ENCODE measurements around the gene SLC12A1.
"Not testable (repeated sequence)": the region's sequence is repeated elsewhere in the genome, so short reads cannot be mapped to it uniquely, and the experiment has no call there.

The SLC12A1 gene

GRCh38 chr15:48309740-48310139 is 103.6 kb downstream of the SLC12A1 start:
- no peak for DNase-seq

DNA sequence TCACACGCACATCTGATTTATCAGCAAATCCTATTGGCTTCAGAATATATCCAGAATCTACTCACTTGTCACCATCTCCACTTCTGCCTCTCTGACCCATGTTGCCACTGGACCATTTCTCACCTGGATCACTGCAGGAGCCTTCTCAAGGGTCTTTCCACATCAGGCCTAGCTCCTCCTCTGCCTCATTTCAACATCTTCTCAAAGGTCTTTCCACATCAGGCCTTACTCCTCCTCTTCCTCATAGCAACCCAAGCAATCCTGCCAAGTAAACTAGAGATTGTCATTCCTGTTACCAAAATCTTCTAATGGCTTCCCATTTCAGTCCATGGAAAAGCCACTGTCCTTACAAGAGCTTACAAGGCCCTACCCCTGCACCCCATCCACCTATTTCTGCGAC is 107.1 kb downstream of the SLC12A1 start:
- DNase-seq: no peak

- DNase-seq: no peak
These were observed 108.9 kb downstream of the SLC12A1 start for GRCh38 chr15:48315041-48315440.

GRCh38 chr15:48317221-48317620 is 111.1 kb downstream of the SLC12A1 start:
- no peak for DNase-seq

- no peak for DNase-seq
These were observed 112.0 kb downstream of the SLC12A1 start for GRCh38 chr15:48318131-48318530.

GRCh38 chr15:48323294-48323693 is 117.2 kb downstream of the SLC12A1 start:
- no peak for DNase-seq

DNA sequence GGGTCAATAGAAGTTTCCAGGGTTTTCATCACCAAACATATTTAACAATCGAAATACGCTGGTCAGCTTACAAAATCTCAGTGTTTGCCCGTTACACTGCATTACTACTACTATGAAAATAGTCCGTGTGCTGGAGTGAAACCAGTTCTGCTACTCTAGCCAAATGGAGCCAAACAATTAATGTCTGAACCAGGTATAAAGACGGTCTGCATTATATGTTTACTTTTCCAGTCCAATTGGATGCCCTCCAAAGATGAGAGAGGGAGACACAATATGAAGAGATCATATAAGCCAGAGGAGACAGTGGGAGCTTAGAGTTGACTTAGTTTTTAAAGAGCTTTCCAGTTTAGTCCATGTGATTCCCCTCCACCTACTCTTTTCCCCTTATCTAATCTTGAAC is 118.8 kb downstream of the SLC12A1 start:
- DNase-seq: no peak

DNA sequence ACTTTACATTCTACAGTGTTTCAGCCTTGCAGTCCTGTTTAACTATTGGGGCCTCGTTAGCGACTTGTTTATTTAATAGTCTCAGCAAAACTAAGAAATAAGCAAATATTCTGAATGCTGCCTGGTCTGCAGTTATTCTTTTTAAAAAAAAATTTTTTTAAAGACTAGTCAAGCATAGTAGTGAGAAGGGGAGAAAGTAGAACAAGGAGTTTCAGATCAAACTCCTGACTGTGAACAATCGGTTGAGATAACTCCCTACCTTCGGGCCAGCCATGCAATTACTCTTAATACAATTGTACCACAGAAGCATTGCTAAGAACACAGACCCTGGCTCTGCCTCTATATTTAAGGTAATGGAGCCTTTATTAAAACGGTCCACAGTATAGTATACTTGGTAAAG is 119.3 kb downstream of the SLC12A1 start:
- no peak for DNase-seq

DNA sequence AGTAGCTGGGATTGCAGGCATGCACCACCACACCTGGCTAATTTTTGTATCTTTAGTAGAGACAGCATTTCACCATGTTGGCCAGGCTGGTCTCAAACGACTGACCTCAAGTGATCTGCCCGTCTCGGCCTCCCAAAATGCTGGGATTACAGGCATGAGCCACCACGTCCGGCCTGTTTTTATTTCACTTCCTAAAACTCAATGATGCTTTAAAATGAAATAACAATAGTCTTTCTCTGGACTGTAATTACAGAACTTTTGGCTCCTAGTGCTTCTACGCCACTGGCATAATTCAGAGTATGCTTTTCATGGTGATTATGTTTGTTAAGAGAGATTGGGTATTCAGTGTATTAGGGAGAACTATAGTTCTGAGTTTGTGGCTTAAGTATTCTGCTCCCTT is 120.1 kb downstream of the SLC12A1 start:
- DNase-seq: not testable (repeated sequence)

GRCh38 chr15:48330105-48330785 is 124.1 kb downstream of the SLC12A1 start:
- DNase-seq: peak; percentile 9

DNA sequence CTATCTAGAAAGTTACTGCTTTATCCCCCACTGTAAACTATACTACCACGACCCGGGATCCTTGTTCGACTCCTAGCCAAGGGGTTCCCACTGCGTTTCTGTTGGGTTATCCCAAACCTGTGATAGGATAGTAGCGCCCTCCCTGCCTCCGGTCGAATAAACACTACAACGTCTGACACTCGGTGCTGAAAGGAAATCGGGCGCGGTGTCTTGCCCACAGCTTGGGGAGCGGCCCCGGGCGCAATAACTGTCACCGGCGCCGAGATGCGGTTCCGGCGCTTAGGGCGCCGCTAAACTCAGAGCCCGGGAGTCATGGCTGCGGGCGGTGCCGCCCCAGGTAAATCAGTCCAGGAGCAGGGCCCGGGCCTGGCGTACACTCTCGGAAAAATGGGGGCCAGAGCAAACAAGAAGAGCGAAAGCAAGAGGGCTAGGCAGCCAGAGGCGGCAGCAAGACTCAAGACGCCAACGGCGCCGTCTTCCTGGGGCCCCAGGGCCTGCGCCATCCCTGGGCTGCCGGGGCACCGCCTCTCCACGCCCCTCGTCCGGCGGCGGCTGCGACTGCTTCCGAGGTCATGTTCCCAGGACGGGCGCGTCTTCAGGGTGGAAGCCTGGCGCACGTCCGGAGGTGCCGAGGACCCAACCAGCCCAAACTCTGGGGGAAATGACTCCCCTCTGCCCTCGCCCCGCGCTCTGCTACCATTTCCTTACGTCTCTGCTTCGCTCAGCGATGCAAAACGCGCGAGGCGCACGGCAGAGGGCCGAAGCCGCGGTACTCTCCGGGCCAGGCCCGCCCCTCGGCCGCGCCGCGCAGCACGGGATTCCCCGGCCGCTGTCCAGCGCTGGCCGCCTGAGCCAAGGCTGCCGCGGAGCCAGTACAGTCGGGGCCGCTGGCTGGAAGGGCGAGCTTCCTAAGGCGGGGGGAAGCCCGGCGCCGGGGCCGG is 125.0 kb downstream of the SLC12A1 start, which contains the start of gene DUT:
DUT (plus strand) TSS at position 575 of the 941 bp plus-strand sequence; CDS start at position 662, 87 bp downstream.
- DNase-seq: peak; percentile 80

GRCh38 chr15:48331796-48332641 is 125.9 kb downstream of the SLC12A1 start:
- DNase-seq: peak; percentile 68

DNA sequence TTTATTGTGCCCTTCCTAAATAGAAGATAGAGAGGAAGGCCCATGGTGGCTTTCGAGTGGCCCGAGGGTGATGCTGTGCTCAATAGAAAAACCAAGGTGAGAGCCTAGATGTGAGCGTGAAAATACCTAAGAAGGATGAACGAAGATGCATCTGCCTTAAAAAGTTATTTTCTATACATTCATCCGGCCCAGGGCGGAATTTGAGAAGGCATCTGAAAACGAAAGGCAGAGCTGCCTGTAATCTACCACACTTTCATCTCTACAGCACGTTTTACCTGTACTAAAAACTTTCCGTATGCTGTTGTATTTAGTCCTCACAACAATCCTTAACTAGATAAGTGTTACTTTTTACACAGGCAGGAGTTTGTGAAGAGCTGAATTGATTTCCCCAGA is 126.5 kb downstream of the SLC12A1 start:
- no peak for DNase-seq

- no peak for DNase-seq
These were observed 127.4 kb downstream of the SLC12A1 start for GRCh38 chr15:48333540-48333939.

- DNase-seq: no peak
These were observed 128.2 kb downstream of the SLC12A1 start for GRCh38 chr15:48334260-48334659.

GRCh38 chr15:48336940-48337339 is 130.8 kb downstream of the SLC12A1 start:
- peak; percentile 13 for DNase-seq

DNA sequence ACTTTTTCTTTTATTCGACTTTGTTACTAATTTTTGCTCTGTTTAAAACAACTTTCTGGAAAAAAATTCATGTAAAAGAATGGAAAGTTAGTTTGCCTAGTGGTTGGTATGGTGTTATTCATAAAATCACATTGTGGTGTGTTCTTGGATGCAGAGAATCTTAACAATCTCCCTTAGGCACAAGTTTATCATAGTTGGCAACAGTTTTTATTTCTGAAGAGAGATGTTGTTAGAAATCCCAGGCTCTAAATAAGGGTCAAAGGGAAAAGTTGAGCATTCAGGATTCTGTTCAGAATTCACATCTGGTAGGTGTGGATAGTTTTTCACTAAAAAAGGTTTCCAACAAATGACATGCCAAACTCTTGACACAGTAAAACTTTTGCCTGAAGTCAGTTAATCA is 131.5 kb downstream of the SLC12A1 start:
- no peak for DNase-seq

DNA sequence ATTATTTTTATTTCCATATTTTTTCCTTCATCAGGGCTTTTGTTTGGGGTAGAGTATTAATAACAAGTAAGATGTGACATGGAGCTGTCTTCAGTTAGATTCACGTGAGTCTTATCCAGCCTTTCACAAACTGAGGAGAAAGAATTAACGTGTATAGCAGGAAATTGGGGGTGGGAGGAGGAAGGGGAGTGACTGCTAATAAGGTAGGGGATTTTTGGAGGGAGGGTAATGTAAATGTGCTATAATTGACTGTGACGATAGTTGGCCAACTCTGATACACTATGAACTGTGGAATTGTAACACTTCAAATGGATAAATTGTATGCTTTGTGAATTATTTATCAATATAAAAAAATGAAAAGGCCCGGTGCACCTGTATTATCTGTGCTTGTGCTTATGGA is 134.0 kb downstream of the SLC12A1 start:
- no peak for DNase-seq

- DNase-seq: no peak
These were observed 137.8 kb downstream of the SLC12A1 start for GRCh38 chr15:48343865-48344264.

DNA sequence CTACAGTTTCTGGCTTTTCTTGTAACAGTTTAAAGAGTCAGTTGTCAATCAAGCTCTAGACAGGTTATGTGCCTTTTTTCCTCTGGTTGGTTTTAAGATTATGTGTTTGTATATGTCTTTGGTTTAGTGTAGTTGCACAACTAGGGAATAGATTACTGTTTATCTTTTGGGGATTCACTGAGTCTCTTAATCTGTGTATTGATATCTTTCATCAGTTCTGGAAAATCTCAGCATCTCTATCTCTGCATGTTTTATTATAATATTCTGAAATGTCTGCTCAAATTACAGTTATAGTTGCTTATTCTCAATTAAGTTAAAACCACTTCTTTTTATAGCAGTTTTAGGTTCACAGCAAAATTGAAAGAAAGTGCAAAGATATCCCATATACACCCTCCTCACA is 139.4 kb downstream of the SLC12A1 start:
- DNase-seq: no peak

DNA sequence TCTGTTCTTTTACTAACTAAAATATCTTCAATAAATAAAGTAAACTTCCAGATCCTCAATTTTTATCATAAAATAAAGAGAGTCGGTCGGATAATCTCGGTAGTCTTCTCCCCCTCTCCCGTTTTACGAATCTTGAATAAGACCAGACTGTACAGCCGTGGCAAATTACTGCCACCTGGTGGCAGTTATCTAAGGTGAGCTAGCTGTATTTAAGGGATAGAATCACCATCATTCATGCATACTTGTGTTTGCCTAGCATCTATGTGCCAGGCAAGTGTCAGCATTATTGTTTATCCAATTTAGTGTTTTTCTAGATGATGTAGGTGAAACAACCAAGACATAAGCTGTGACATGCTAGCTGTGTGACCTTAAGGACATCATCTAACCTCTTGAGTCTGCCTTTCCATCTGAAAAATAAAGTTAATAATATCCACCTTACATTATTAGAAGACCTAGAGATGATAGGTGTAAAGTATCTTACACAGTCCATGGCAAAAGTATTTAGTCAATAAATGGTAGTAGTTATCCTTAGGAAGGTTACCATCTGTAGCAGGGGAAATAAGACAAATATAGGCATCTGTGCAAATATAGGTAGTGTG is 146.5 kb downstream of the SLC12A1 start:
- DNase-seq: peak; percentile 65

All from fibroblast of skin of abdomen (primary cell).